GM12878 (cell line): ENCODE measurements around the gene PCDHA4. TPM values are rescaled to one million over a fixed set of nuclear protein-coding genes. Genes with fewer than 3 reads are reported as not detected.

ENCODE experiments used
- CHD1 ChIP-seq: IDR thresholded peaks from 2 replicates; pipeline ENCODE4 v1.6.1; 2012; ENCODE audit warnings: low read depth, low read length, improper control_type of control experiment
- IRF4 ChIP-seq: IDR thresholded peaks from 2 replicates; pipeline ENCODE4 v1.6.1; 2011; ENCODE audit warnings: low read depth, low read length
- MYB ChIP-seq: fragments of 150-350 bp; IDR thresholded peaks from 2 replicates; pipeline ENCODE4 v1.6.1; 2014; ENCODE audit warnings: mild to moderate bottlenecking, low read depth, low read length, borderline replicate concordance
- RAD21 ChIP-seq: IDR thresholded peaks from 2 replicates; pipeline ENCODE4 v1.6.1; 2011; ENCODE audit warnings: mild to moderate bottlenecking, low read depth, low read length, moderate library complexity; ENCODE audit not compliant: insufficient read depth
- SRF ChIP-seq, 2 experiments: IDR thresholded peaks; 2 replicates each; pipeline ENCODE4 v1.6.1; 2011; ENCODE audit warnings: low read depth in 2 of 2, low read length in 2 of 2, mild to moderate bottlenecking in 1 of 2, moderate library complexity in 1 of 2
- ZNF207 ChIP-seq: fragments of 450-650 bp; IDR thresholded peaks from 2 replicates; pipeline ENCODE4 v1.6.1; 2014; ENCODE audit warnings: antibody characterized with exemption, mild to moderate bottlenecking, borderline replicate concordance
- polyA plus RNA-seq, 11 experiments: library from polyadenylated mRNA; depleted of rRNA in 4 of 11; unstranded in 6 of 11; stranded (reverse) in 5 of 11; fragments of >200 nt; fragmentation: Nextera tagmentation in 4 of 11; fragmentation: Illumina TruSeq in 1 of 11; extraction: Ambion mirVana in 4 of 11; extraction: Trizol in 1 of 11; gene quantifications; 1 replicate in 1 of 11; 2 replicates in 10 of 11; pipeline versions ENCODE4 v1.2.1 to v1.2.3, GENCODE V29; 2011 to 2016; ENCODE audit warnings: inconsistent platforms in 2 of 11, missing spikeins in 2 of 11, low read depth in 1 of 11
- total RNA-seq, 4 experiments: library from RNA; depleted of rRNA in 3 of 4; stranded (reverse); fragments of >200 nt in 3 of 4; fragmentation: Illumina TruSeq in 1 of 4; extraction: Trizol in 1 of 4; gene quantifications; 2 replicates each; pipeline versions ENCODE4 v1.2.1 to v1.2.3, GENCODE V29; 2013 to 2021
- TF ChIP-seq, protein P1 (sequence below): IDR thresholded peaks from 2 replicates; pipeline ENCODE4 v1.6.1; 2011; ENCODE audit warnings: mild to moderate bottlenecking, low read depth, low read length, moderate library complexity; ENCODE audit not compliant: insufficient replicate concordance
- TF ChIP-seq, protein P2 (sequence below): fragments of 150-350 bp; IDR thresholded peaks from 2 replicates; pipeline ENCODE4 v1.6.1; 2016; ENCODE audit warnings: low read depth, low read length
- TF ChIP-seq, protein P3 (sequence below): fragments of 450-650 bp; IDR thresholded peaks from 2 replicates; pipeline ENCODE4 v1.6.1; 2017; ENCODE audit warnings: mild to moderate bottlenecking

PCDHA4 gene
- total and polyA plus RNA-seq, 10 of the 15 experiments (the other 5 are each of a cell fraction or from before 2014, with no cell fraction given): not detected

- TF ChIP-seq, protein P1, sequence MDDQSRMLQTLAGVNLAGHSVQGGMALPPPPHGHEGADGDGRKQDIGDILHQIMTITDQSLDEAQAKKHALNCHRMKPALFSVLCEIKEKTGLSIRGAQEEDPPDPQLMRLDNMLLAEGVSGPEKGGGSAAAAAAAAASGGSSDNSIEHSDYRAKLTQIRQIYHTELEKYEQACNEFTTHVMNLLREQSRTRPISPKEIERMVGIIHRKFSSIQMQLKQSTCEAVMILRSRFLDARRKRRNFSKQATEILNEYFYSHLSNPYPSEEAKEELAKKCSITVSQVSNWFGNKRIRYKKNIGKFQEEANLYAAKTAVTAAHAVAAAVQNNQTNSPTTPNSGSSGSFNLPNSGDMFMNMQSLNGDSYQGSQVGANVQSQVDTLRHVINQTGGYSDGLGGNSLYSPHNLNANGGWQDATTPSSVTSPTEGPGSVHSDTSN: no peak
- TF ChIP-seq, protein P2, sequence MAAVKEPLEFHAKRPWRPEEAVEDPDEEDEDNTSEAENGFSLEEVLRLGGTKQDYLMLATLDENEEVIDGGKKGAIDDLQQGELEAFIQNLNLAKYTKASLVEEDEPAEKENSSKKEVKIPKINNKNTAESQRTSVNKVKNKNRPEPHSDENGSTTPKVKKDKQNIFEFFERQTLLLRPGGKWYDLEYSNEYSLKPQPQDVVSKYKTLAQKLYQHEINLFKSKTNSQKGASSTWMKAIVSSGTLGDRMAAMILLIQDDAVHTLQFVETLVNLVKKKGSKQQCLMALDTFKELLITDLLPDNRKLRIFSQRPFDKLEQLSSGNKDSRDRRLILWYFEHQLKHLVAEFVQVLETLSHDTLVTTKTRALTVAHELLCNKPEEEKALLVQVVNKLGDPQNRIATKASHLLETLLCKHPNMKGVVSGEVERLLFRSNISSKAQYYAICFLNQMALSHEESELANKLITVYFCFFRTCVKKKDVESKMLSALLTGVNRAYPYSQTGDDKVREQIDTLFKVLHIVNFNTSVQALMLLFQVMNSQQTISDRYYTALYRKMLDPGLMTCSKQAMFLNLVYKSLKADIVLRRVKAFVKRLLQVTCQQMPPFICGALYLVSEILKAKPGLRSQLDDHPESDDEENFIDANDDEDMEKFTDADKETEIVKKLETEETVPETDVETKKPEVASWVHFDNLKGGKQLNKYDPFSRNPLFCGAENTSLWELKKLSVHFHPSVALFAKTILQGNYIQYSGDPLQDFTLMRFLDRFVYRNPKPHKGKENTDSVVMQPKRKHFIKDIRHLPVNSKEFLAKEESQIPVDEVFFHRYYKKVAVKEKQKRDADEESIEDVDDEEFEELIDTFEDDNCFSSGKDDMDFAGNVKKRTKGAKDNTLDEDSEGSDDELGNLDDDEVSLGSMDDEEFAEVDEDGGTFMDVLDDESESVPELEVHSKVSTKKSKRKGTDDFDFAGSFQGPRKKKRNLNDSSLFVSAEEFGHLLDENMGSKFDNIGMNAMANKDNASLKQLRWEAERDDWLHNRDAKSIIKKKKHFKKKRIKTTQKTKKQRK: no peak
- TF ChIP-seq SRF (IDR thresholded peaks at IDR 0.05; ENCODE audit: low read depth in 2 of 2, low read length in 2 of 2) (no peak), RAD21 (no peak), IRF4 (no peak), ZNF207 (no peak), CHD1 (no peak), MYB (no peak)
- TF ChIP-seq, protein P3, sequence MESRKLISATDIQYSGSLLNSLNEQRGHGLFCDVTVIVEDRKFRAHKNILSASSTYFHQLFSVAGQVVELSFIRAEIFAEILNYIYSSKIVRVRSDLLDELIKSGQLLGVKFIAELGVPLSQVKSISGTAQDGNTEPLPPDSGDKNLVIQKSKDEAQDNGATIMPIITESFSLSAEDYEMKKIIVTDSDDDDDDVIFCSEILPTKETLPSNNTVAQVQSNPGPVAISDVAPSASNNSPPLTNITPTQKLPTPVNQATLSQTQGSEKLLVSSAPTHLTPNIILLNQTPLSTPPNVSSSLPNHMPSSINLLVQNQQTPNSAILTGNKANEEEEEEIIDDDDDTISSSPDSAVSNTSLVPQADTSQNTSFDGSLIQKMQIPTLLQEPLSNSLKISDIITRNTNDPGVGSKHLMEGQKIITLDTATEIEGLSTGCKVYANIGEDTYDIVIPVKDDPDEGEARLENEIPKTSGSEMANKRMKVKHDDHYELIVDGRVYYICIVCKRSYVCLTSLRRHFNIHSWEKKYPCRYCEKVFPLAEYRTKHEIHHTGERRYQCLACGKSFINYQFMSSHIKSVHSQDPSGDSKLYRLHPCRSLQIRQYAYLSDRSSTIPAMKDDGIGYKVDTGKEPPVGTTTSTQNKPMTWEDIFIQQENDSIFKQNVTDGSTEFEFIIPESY: no peak
These were observed 10.2 kb upstream of the PCDHA4 start (continued) for GRCh38 chr5:140796718-140797095.
